Sigmoid colon (tissue), 7 donors: ENCODE measurements around the gene ANXA9. TPM values are rescaled to one million over a fixed set of nuclear protein-coding genes. Genes with fewer than 3 reads are reported as not detected.

Experiments used
- DNase-seq: peaks from one replicate; pipeline ENCODE4 v3.0.0-alpha.2; 2019
- H3K27ac ChIP-seq, 4 donors: fragments of 200-600 bp; sonication (generic); one replicate each; pipeline ENCODE4 v1.5.1; 2016 to 2019; ENCODE audit warnings: mild to moderate bottlenecking in 1 of 4
- H3K27me3 ChIP-seq, 3 donors: fragments of 200-600 bp; sonication (generic); one replicate each; pipeline ENCODE4 v1.5.1; 2019; ENCODE audit warnings: mild to moderate bottlenecking in 1 of 3
- H3K36me3 ChIP-seq, 4 donors: fragments of 200-600 bp; sonication (generic); one replicate each; pipeline ENCODE4 v1.5.1; 2016 to 2019
- H3K4me1 ChIP-seq, 4 donors: fragments of 200-600 bp; sonication (generic); one replicate each; pipeline ENCODE4 v1.5.1; 2017 to 2019
- H3K4me3 ChIP-seq, 4 donors: fragments of 200-600 bp; sonication (generic); one replicate each; pipeline ENCODE4 v1.5.1; 2017 to 2019; ENCODE audit warnings: mild to moderate bottlenecking in 2 of 4, moderate library complexity in 1 of 4
- H3K9me3 ChIP-seq, 4 donors: fragments of 200-600 bp in 3 of 4; sonication (generic) in 3 of 4; one replicate each; pipeline versions ENCODE4 v1.5.1 to v1.6.1; 2013 to 2019
- CTCF ChIP-seq, 4 experiments: fragments of 450-650 bp in 3 of 4; fragments of 200-600 bp in 1 of 4; IDR thresholded peaks; one replicate each; pipeline ENCODE4 v1.5.1; 2016 to 2019; ENCODE audit warnings: antibody characterized with exemption in 4 of 4, mild to moderate bottlenecking in 3 of 4, moderate library complexity in 2 of 4
- EP300 ChIP-seq, 4 donors: sonication (generic); formaldehyde crosslinking; IDR thresholded peaks; one replicate each; pipeline ENCODE4 v1.6.1; 2017; ENCODE audit warnings: antibody characterized with exemption in 4 of 4
- POLR2A ChIP-seq, 2 donors: fragments of 450-650 bp; IDR thresholded peaks; one replicate each; pipeline ENCODE4 v1.6.1; 2016; ENCODE audit warnings: antibody characterized with exemption in 2 of 2, mild to moderate bottlenecking in 2 of 2, moderate library complexity in 2 of 2
- POLR2AphosphoS5 ChIP-seq, 4 donors: sonication (generic); formaldehyde crosslinking; IDR thresholded peaks; one replicate each; pipeline ENCODE4 v1.6.1; 2017; ENCODE audit warnings: antibody characterized with exemption in 4 of 4
- WGBS, 2 donors: extraction: QIAGEN DNeasy Blood & Tissue Kit; methylation state at CpG; one replicate each; pipeline ENCODE4 v1.1.7; 2013; 5-methylcytosine and 5-hydroxymethylcytosine counted together
- intact Hi-C: fragments of 100-400 bp; cut with DNase I; formaldehyde crosslinking; loops from one replicate; pipeline ENCODE4 v1.15.1; 2023
- polyA plus RNA-seq, 3 donors: library from polyadenylated mRNA; stranded (reverse); fragments of 200-250 nt; gene quantifications; one replicate each; pipeline ENCODE4 v1.2.3, GENCODE V29; 2013
- total RNA-seq, 4 donors: library from RNA; depleted of rRNA; stranded (reverse); fragments of >200 nt; gene quantifications; one replicate each; pipeline ENCODE4 v1.1.0, GENCODE V29; 2016
- donor health status: healthy with polysubstance abuse.
- donor health status: Bipolar disorder and iron deficiency.
- donor health status: healthy.

ANXA9 gene
- total and polyA plus RNA-seq, 7 donors = 0.36 to 0.60 (median 0.45) TPM; not detected in 4

- H3K9me3 ChIP-seq = no peaks in the 10 kb centered on the region
- H3K4me3 ChIP-seq = no peak overlapping the region
- 68 to 85% methylated on average over 17 of the region's 17 CpGs for WGBS, 2 donors
- H3K27ac ChIP-seq = peak overlapping the region in 1 of 4 donors; percentile 39
- intact Hi-C loops = no loop called here
- H3K36me3 ChIP-seq = peaks cover 9 to 60% (median 34%) of the 10 kb centered on the region in 4 donors
- no peak for DNase-seq
- H3K4me1 ChIP-seq = peaks cover 0 to 34% (median 20%) of the 10 kb centered on the region in 4 donors
- H3K27me3 ChIP-seq = no peaks in the 10 kb centered on the region
- TF ChIP-seq EP300 (IDR thresholded peaks at IDR 0.05) (no peak), CTCF (IDR thresholded peaks at IDR 0.05) (no peak), POLR2AphosphoS5 (IDR thresholded peaks at IDR 0.05) (no peak), POLR2A (IDR thresholded peaks at IDR 0.05) (no peak)
Measured at GRCh38 chr1:150999051-150999674, 17.1 kb downstream of the ANXA9 start.

GRCh38 chr1:150999926-151000325 is 17.8 kb downstream of the ANXA9 start:
- DNase-seq = no peak
- H3K9me3 ChIP-seq = no peaks in the 10 kb centered on the region
- H3K36me3 ChIP-seq = peaks cover 9 to 60% (median 34%) of the 10 kb centered on the region in 4 donors
- TF ChIP-seq POLR2A (IDR thresholded peaks at IDR 0.05) (no peak), EP300 (IDR thresholded peaks at IDR 0.05) (no peak), POLR2AphosphoS5 (IDR thresholded peaks at IDR 0.05) (no peak), CTCF (IDR thresholded peaks at IDR 0.05) (no peak)
- peaks cover 0 to 42% (median 28%) of the 10 kb centered on the region in 4 donors for H3K4me1 ChIP-seq
- 90 to 96% methylated on average over 2 of the region's 2 CpGs for WGBS, 2 donors
- intact Hi-C loops = no loop called here
- no peak overlapping the region for H3K4me3 ChIP-seq
- H3K27ac ChIP-seq = no peak overlapping the region
- no peaks in the 10 kb centered on the region for H3K27me3 ChIP-seq

- H3K4me3 ChIP-seq = no peak overlapping the region
- no peak overlapping the region for H3K27ac ChIP-seq
- peaks cover 0 to 42% (median 32%) of the 10 kb centered on the region in 4 donors for H3K4me1 ChIP-seq
- intact Hi-C loops = no loop called here
- no peak for TF ChIP-seq CTCF (IDR thresholded peaks at IDR 0.05)
- no peak for TF ChIP-seq EP300 (IDR thresholded peaks at IDR 0.05)
- TF ChIP-seq POLR2AphosphoS5 (IDR thresholded peaks at IDR 0.05) = no peak
- TF ChIP-seq POLR2A (IDR thresholded peaks at IDR 0.05) = no peak
- no peak for DNase-seq
- H3K36me3 ChIP-seq = peaks cover 9 to 60% (median 34%) of the 10 kb centered on the region in 4 donors
- H3K9me3 ChIP-seq = no peaks in the 10 kb centered on the region
- H3K27me3 ChIP-seq = no peaks in the 10 kb centered on the region
- WGBS, 2 donors = 96% methylated on average over 3 of the region's 3 CpGs
Measured at GRCh38 chr1:151000408-151000807, 18.3 kb downstream of the ANXA9 start.

- no peaks in the 10 kb centered on the region for H3K27me3 ChIP-seq
- intact Hi-C loops = no loop called here
- TF ChIP-seq POLR2AphosphoS5 (IDR thresholded peaks at IDR 0.05) (no peak), CTCF (IDR thresholded peaks at IDR 0.05) (no peak), EP300 (IDR thresholded peaks at IDR 0.05) (no peak), POLR2A (IDR thresholded peaks at IDR 0.05) (no peak)
- peaks cover 0 to 42% (median 35%) of the 10 kb centered on the region in 4 donors for H3K4me1 ChIP-seq
- WGBS, 2 donors = 85 to 89% methylated on average over 4 of the region's 4 CpGs
- peaks cover 9 to 57% (median 33%) of the 10 kb centered on the region in 4 donors for H3K36me3 ChIP-seq
- no peak overlapping the region for H3K27ac ChIP-seq
- H3K9me3 ChIP-seq = no peaks in the 10 kb centered on the region
- no peak for DNase-seq
- no peak overlapping the region for H3K4me3 ChIP-seq
Measured at GRCh38 chr1:151001602-151002001, 19.5 kb downstream of the ANXA9 start.
